HG02642 (cell line): ENCODE data around the gene NACC2.
"Not testable (repeated sequence)": the region's sequence is repeated elsewhere in the genome, so short reads cannot be mapped to it uniquely, and the experiment has no call there.

Experiments used
- ATAC-seq: cut with Tn5 transposase; IDR thresholded peaks from one replicate; pipeline ENCODE4 v1.9.1; 2021; ENCODE audit warnings: mild to moderate bottlenecking; ENCODE audit not compliant: unreplicated experiment, poor library complexity

Gene NACC2

DNA sequence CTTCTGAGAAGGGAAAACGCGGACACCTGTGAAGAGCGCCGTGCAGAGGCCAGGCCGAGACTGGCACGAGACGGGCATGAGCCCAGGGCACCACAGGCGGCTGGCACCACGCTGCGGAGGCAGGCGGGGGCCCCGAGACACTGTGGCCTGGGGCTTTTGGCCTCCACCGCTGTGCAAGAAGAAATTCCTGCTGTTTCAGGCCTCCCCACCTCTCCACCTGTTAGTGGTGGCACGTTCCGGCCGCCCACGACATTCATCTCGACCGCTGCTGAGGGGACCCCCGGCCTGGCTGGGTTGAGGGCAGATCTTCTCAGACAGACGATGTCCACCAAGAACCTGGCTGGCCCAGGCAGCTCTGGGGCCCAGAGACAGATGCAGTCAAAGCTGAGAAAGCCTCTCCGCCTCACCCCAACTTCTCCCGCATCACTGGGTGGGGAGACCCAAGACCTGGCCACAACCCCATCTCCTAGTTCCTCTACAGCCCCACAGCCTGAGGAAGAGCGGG is 11.5 kb downstream of the NACC2 start:
- ATAC-seq = no peak

DNA sequence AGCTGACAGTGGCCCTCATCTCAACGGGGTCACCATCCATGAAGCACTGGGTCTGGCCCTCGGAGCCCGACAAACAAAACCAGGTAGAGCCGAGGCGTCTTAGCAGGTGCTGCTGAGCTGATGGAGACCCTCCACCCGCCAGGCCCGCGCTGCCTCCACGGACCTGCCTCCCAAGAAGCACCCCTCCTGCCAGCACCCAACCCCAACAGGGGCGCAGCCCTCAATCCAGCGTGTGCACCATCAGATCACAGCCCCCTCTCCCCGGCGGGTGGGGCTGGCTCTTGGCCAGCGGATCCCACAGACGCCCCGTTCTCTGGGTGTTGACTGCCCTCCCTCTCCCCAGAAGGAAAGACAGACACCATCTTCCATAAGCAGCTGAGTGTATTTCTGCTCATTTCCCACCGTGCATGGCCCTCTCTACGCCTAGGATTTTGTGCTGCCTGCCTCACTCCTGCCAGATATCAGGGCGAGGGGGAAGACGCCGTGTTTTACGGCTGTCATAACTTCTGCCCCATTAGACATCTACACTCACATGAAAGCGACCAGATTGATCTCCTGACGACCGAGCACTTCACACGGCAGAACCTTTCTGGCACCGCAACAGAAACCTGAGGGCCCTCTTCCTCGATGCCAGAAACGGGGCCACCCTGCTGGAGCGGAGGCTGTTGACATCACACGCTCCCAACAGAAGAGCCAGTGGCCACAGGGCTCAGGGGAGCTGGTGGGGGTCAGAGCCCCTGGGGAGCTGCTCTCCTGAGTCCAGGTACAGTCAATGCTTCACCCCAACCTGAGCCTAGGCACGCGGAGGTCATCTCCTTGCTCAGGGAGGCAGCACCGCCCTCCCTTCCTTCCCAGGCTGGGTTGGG is 12.4 kb downstream of the NACC2 start:
- ATAC-seq = no peak

DNA sequence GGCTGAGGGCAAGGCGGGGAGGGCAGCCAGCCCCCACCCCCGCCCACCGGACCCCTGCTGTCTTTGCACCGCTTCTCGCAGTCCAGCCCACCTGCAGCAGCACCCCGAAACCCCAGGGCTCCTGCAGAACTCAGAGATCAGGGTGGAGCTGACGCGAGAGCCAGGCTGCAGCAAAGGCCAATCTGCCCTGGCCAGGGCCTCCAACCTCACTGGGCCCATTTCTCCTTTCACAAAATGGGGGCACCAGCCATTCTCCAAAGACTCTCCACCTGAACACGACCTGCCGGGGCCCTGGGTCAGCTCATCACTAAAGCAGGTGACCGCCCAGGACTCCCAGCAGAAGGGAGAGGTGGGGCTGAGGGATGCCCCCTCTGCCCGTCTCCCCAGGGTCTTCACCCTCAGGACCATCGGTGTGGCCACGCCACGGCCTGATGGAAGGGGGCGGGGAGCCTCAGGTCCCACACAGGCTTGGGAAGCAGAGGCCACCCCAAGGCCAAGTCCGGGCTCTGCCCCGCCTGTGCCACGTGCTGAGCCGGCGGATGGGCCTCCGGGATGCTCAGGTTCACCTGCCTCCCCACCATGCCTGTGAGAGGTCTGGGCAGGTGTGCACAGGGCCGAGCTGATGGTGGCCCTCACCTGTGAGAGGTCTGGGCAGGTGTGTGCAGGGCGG is 13.1 kb downstream of the NACC2 start:
- no peak for ATAC-seq

DNA sequence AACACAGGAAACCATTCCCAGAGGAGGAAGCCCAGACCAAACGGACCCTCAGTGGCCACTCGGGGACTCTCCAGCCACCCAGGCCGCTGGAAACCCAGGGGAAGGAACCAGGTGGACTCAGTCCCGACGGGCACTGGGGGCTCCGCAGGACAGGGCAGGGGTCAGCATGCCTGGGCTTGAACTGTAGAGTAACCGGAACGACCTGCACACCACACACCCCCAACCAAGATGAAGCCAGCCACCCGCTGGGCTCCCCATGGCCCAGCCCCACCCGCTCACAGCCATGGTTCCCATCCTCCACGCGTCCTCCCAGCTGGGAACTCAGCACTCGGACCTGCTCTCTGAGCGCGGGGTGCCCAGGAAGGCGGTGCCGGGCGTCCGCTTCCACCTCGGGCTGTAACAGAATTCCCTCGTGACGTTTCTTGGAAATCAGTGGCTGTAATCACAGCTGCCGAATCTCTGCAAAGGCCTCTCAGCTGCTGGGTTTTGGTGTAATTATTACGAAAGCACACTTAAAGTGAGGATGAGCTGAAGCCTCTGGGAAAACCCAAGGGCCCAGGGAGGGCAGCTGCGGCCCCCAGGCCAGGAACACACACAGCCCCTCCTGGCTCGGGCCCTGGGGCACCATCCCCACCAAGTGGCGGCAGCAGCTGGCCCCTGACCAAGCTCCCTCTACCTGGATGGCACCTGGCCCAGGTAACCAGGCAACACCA is 13.8 kb downstream of the NACC2 start:
- no peak for ATAC-seq

DNA sequence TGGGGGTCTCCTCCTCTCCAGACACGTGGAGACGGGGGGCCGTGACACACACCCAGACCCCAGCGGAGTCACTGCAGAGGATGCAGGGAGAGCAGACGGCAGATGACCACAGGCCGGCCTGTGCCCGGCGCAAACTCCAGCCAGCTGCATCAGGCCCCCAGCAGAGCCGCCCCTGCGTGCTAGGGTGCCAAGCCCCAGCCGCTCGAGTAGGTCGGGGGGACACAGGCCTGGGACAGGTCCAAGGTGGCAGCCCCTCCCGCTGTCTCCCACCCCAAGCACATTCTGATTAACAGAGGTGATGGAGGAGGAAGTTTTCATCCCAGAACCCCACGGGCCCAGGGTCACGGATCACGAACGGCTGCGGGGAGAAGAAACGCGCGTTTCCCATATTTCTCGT is 14.4 kb downstream of the NACC2 start:
- ATAC-seq = no peak

DNA sequence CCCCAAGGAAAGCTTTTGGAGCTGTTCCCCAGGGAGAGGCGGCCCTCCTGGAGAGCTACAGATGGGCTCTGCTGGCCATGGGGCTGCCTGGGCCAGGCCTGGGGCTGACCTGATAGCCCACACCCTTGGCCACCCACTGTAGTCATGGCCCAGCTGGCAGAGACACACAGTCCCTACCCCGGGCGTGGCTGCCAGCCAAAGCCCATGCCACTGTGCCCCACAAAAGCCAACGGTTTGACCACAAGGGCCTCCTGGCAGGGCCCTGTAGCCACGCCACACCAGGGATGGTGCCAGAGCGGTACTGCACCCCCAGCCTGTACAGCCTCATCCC is 15.2 kb downstream of the NACC2 start:
- no peak for ATAC-seq

DNA sequence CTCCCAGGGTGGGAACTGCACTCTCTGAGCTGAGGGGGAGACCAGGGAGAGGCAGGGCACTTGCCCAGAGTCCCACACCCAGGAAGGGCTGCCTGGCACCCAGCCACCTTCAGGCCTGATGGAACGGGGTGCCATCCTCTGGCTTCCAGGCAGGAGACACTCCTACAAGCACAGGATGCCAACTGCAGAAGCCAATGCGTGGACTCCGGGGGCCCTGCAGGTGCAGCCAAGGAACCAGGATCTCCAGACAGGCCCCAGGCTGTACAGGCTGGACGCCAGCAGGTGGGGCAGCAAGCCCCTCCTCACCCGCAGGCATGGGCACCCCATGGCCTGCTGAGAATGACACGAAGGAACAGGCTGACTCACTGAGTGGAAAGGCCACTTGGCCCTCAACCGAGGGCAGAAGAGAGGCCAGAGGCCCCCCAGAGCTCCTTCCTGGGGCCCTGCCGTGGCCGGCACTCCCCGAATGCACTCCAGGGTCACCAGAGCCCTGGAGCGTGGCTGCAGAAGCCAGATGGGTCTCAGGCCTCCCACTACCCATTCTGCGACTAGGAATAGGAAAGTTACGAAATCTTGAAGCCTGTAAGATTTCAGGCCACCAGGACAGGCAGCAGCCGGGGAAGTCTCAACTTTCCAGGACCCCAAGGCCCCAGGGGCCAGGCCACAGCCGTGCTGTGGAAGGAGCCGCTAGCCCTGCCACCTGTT is 15.7 kb downstream of the NACC2 start:
- no peak for ATAC-seq

DNA sequence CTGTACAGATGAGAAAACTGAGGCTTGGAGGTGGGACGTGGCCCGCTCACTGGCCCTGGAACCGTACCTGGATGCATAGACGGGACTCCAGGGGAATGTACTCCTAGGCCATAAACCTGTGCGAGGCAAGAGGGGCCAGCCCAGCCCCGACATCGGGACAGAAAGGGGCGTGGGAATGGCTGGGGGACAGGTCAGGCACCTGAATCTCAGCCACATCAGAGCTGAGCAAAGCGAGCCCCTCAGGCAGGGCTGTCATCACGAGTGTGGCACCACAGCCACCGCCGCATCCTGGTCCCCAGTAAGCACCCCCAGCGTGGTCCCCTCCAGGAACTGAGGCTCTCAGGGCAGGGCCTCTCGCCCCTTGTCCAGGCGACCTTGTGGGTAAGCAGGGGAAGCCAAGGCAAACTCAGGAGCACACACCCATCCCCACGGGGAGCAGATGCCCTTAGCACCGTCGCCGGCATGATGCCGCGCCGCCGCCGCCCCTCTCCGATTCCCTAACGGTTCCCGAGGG is 16.5 kb downstream of the NACC2 start:
- no peak for ATAC-seq

DNA sequence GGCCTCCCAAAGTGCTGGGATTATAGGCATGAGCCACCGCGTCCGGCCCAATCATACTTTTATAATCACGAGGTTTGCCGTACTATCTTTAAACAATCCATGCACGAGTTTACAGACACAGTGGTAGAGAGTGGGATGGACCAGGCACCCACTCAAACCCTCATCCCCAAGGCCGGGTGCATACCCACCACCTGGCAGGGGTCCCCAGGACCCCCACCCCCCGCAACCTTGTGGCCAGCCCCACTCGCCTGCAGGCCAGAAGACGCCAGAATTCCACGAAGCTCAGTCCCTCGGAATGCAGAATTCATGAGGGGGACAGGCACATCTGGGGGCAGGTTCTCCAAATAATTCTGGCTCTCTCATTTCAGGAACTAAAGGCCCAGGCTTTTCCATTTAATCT is 17.1 kb downstream of the NACC2 start:
- no peak for ATAC-seq

DNA sequence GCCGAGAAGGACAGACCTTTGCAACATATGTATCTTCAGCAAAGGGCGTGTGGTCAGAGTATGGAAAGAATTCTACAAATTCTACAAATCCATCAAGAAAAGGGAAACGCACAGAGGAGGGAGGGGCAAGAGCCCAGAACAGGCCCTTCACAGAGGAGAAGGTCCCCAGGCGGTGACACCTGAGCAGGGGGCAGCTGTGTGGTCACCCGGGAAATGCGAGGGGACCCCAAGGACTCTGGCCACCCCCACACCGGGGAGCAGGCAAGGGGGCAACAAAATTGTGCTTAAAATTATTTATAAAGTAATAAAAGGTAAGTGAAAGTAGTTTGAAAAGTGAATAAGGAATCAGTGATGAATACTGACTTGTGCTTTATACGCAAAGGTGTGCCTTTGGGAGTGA is 17.6 kb downstream of the NACC2 start:
- ATAC-seq = no peak

DNA sequence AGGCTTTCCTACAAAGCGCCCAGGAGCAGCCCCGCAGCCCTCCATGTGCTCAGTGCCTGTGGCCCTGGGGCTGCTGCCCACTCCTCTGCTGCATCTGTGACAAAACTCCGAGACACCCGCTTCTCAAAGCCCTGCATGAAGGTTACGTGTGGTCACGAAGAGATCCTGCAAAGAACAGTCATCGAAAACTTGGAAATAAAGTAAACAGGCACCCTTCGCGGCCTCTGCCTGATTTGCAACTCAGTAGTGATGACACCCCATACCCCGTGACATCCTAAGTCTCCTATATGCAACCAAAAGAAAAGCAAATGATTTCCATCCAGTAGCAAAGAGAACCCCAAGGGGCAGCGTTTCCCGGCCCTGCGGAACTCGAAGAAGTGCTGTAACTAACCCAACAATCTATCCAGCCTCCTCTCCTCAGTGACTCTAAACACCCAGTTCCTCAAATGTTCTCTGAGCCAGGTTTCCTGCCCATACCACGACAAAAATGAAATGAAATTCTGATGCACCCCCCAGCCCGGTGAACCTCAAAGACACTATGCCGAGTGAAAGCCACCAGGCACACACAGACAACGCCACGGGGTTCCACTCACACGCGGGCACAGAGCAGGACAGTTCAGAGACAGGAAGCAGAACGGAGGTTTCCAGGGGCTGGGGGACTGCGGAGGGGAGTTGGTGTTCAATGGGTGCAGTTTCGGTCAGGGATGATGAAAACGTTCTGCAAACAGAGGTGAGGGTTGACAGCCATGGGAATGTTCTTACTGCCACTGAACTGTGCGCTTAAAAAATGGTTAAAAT is 19.0 kb downstream of the NACC2 start:
- ATAC-seq = no peak

DNA sequence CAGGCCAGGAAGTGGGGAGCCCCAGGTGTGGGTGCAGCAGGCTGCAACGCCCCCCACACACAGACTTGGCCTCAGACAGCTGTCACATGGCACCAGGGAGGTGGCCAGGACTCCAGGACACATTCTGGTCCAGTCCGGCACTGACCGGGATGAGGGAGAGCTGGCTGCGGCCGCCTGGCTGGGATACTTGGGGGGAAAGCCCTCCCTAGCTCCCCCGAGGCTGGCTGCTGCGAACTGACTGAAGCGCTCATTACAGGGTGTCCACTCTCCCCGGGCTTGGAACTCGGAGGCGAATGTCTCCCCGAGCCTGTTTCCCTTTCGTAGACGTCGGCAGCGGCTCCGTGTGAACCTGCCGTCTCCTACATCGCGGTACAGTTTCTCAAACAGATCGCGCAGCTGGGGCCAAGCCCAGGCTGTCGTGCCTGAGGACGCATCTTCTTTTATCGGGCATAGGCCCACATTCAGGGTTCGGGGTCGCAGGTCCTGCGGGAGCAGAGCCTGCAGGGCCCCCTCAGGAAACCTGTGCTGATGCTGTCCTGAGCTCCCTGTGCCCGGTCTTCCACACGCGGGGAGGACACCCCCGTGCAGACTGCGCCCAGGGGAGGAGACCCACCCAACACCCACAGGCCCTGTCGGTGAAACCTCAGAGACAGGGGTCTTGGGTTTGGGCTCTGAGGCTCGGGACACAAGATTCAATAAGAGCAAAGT is 19.8 kb downstream of the NACC2 start:
- no peak for ATAC-seq

DNA sequence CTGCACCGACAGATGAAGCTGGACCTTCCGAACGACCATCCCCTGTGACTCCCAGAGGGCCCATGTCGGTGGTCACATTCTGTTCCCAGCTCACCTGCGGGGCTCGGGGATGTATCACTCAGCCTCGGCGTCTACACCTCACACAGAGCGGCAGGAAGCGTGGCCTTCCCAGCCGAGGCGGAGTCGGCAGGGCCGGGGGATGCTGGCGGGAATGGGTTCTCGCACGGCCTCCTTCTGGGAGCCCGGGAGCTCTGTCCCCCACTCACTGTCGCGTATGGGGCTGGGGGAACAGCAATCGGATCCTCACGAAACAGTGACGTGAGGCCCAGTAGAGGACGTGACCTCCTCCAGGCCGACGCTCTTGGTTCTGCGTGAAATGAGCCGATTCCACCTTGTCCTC is 20.4 kb downstream of the NACC2 start:
- ATAC-seq = no peak

DNA sequence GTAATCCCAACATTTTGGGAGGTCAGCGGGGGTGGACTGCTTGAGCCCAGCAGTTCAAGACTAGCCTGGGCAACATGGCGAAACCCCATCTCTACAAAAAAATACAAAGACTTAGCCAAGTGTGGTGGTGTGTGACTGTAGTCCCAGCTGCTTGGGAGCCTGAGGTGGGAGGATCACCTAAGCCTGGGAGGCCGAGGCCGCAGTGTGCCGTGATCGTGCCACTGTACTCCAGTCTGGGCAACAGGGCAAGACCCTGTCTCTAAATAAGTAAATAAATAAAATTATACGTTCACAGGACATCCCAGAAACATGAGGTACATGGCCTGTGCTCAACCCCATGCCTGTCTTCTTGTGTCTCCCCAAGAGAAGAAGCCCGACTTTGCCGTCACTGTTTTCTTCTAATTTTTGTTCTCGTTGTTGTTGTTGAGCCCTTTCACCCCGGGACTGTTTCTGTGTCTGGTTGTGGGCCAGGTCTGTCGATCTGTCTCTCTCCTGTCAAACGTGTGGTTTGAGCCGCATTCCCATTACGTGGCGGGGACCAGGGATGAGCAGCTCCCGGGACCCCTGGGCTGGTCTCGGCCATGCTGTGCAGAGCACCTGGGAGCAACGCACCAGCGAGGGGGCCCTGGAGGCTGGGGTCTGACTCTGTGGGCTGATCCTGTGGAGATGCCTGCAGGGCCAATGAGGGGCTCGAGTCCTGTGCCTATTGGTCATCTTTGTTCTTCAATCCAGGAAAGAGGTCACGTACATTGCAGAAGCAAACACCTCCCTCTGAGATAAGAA is 32.2 kb downstream of the NACC2 start:
- ATAC-seq = no peak

DNA sequence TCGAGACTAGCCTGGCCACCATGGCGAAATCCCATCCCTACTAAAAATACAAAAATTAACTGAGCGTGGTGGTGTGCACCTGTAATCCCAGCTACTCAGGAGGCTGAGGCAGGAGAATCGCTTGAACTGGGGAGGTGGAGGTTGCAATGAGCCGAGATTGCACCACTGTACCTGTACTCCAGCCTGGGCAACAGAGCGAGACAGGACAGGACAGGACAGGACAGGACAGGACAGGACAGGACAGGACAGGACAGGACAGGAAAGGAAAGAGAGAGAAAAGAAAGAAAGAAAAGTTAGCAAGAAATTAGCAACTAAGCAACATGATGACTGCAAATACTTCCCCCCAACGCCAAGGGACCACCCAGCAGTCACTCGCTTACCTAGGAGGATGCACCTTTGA is 33.2 kb downstream of the NACC2 start:
- ATAC-seq = not testable (repeated sequence)

DNA sequence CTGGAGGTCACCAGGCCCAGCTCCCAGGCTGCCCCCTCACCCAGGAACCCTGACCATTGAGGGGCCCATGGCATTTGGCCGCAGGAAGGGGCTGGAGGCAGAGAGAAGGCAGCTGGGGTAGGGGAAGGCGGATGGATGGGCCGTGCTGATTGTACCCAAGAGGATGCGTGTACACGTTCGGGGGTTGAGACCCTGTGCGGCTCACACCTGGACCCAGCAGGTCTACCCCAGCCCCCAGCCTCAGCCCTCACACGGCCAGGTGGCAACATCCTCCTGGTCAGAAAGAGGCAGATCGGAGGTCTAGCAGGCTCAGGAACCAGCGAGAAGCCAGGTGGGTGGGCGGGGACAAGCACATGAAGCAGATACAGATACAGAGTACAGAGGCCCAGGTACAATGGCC is 33.7 kb downstream of the NACC2 start:
- ATAC-seq = no peak

DNA sequence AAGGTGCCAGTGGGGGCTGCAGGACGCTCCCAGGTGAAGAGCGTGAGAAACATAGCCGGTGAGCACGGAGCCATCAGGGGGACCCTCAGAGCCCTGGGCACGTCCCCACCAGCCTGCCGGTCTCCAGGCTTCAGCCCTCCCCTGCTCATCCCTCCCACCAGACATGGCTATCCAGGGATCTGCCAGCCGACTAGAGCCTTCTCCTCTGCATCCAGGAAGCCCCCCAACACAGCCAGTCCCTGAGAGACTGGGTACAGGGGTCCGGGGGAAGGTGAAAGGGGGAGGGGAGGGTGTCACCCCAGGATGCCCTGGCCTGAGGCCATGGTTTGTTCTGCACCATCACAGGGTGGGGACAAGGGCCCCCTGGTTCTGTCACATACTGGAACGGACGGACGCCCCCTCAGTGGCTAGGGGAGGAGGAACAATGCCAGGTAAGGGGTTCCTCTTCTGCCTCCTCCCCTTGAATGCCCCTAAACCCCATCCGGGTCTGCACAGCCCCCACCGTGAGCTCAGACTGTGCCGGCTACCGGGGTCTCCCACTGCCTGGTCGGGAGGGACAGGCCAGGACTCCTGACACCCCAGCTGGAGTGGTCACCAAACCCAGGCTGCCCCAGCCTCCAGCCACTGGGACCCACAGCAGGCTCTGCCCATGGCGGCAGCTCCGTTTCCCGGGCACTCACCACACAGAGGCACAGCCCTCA is 34.3 kb downstream of the NACC2 start:
- no peak for ATAC-seq
